Measurements from ENCODE around the gene ROCK2. TPM values are rescaled to one million over a fixed set of nuclear protein-coding genes. Genes with fewer than 3 reads are reported as not detected.

Gene ROCK2
- total and polyA plus RNA-seq, 4 donors = 5.3 to 31.0 (median 12.2) TPM

DNA sequence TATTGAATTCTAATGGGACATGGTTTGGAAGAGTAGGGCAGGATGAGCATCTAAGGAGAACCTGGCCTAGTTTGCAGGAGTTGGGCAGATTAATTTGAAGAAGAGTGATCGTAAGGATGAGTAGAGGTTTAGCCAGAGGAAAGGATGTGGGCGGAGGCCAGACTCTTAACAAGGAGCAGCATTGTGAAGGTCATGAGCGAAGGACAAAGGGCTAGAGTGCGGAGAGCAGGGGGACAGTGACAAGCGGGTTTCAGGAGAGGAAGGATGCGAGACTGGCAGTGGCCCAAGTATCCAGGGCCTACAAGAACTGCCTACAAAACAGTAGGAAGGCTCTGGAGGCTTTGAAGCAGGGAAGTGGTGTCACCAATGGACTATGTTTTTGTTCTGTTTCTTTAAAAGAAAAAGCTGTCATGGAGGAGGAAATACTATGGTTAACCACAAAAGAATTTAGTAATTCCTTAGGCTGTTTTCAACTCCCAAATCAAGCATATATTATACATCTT is 169.1 kb downstream of the ROCK2 start:
- 85% methylated on average over 6 of the region's 6 CpGs for WGBS

DNA sequence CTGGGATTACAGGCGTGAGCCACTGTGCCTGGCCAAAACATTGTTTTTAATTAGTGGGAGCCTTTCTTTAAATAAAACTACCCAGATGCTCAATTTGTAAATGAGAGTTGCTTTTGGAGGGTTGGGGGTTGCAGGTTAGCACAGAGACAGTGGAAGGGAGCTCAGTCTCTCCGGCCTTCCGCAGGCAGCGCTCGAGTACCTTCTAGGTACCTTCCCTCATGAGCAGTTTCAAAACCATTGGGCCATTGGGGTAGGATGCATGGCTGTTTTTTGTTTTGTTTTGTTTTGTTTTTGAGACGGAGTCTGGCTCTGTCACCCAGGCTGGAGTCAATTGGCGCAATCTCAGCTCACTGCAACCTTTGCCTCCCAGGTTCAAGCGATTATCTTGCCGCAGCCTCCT is 170.2 kb downstream of the ROCK2 start:
- DNase-seq (ENCODE audit: low spot score) = no peak
- 95% methylated on average over 9 of the region's 9 CpGs for WGBS
- H3K27me3 ChIP-seq (ENCODE audit: control insufficient read depth in 4 of 4, insufficient read depth in 4 of 4, low read length in 3 of 4) = no peaks in the 10 kb centered on the region
- peaks cover 0 to 2% (median under 1%) of the 10 kb centered on the region in 4 donors for H3K36me3 ChIP-seq (ENCODE audit: control insufficient read depth in 4 of 4, insufficient read depth in 3 of 4, low read depth in 1 of 4, low read length in 3 of 4)
- H3K27ac ChIP-seq (ENCODE audit: low read depth in 1 of 2, low read length in 2 of 2) = no peak overlapping the region
- H3K9ac ChIP-seq (ENCODE audit: low read depth in 1 of 2, low read length in 2 of 2) = no peak overlapping the region
- no peak overlapping the region for H3K4me3 ChIP-seq (ENCODE audit: low read depth in 1 of 3, low read length in 3 of 3)
- H3K4me1 ChIP-seq (ENCODE audit: control insufficient read depth in 4 of 4, insufficient read depth in 4 of 4, low read length in 3 of 4) = no peaks in the 10 kb centered on the region
- H3K9me3 ChIP-seq (ENCODE audit: control insufficient read depth in 4 of 4, low read length in 3 of 4) = no peaks in the 10 kb centered on the region
- TF ChIP-seq, protein P1, sequence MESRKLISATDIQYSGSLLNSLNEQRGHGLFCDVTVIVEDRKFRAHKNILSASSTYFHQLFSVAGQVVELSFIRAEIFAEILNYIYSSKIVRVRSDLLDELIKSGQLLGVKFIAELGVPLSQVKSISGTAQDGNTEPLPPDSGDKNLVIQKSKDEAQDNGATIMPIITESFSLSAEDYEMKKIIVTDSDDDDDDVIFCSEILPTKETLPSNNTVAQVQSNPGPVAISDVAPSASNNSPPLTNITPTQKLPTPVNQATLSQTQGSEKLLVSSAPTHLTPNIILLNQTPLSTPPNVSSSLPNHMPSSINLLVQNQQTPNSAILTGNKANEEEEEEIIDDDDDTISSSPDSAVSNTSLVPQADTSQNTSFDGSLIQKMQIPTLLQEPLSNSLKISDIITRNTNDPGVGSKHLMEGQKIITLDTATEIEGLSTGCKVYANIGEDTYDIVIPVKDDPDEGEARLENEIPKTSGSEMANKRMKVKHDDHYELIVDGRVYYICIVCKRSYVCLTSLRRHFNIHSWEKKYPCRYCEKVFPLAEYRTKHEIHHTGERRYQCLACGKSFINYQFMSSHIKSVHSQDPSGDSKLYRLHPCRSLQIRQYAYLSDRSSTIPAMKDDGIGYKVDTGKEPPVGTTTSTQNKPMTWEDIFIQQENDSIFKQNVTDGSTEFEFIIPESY (IDR thresholded peaks at IDR 0.05) = no peak
- TF ChIP-seq GABPA (IDR thresholded peaks at IDR 0.05 in 1 of 2, conservative IDR thresholded peaks at IDR 0.05 in 1 of 2) (no peak), TAF1 (conservative IDR thresholded peaks at IDR 0.05) (no peak), FOXA1 (IDR thresholded peaks at IDR 0.05) (no peak), HNF4G (IDR thresholded peaks at IDR 0.05) (no peak), SP1 (IDR thresholded peaks at IDR 0.05) (no peak), YY1 (IDR thresholded peaks at IDR 0.05) (no peak), NR2F2 (IDR thresholded peaks at IDR 0.05) (no peak)
- TF ChIP-seq, protein P2, sequence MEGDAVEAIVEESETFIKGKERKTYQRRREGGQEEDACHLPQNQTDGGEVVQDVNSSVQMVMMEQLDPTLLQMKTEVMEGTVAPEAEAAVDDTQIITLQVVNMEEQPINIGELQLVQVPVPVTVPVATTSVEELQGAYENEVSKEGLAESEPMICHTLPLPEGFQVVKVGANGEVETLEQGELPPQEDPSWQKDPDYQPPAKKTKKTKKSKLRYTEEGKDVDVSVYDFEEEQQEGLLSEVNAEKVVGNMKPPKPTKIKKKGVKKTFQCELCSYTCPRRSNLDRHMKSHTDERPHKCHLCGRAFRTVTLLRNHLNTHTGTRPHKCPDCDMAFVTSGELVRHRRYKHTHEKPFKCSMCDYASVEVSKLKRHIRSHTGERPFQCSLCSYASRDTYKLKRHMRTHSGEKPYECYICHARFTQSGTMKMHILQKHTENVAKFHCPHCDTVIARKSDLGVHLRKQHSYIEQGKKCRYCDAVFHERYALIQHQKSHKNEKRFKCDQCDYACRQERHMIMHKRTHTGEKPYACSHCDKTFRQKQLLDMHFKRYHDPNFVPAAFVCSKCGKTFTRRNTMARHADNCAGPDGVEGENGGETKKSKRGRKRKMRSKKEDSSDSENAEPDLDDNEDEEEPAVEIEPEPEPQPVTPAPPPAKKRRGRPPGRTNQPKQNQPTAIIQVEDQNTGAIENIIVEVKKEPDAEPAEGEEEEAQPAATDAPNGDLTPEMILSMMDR (IDR thresholded peaks at IDR 0.05; ENCODE audit: low read depth, low read length, missing input control) = no peak
- TF ChIP-seq, protein P3, sequence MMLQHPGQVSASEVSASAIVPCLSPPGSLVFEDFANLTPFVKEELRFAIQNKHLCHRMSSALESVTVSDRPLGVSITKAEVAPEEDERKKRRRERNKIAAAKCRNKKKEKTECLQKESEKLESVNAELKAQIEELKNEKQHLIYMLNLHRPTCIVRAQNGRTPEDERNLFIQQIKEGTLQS (IDR thresholded peaks at IDR 0.05) = no peak

More for the DNA sequence above, 169.1 kb downstream of the ROCK2 start:
- H3K27me3 ChIP-seq (ENCODE audit: control insufficient read depth in 4 of 4, insufficient read depth in 4 of 4, low read length in 3 of 4) = no peaks in the 10 kb centered on the region
- no peak for TF ChIP-seq HNF4A (conservative IDR thresholded peaks at IDR 0.05)
- TF ChIP-seq, protein P4, sequence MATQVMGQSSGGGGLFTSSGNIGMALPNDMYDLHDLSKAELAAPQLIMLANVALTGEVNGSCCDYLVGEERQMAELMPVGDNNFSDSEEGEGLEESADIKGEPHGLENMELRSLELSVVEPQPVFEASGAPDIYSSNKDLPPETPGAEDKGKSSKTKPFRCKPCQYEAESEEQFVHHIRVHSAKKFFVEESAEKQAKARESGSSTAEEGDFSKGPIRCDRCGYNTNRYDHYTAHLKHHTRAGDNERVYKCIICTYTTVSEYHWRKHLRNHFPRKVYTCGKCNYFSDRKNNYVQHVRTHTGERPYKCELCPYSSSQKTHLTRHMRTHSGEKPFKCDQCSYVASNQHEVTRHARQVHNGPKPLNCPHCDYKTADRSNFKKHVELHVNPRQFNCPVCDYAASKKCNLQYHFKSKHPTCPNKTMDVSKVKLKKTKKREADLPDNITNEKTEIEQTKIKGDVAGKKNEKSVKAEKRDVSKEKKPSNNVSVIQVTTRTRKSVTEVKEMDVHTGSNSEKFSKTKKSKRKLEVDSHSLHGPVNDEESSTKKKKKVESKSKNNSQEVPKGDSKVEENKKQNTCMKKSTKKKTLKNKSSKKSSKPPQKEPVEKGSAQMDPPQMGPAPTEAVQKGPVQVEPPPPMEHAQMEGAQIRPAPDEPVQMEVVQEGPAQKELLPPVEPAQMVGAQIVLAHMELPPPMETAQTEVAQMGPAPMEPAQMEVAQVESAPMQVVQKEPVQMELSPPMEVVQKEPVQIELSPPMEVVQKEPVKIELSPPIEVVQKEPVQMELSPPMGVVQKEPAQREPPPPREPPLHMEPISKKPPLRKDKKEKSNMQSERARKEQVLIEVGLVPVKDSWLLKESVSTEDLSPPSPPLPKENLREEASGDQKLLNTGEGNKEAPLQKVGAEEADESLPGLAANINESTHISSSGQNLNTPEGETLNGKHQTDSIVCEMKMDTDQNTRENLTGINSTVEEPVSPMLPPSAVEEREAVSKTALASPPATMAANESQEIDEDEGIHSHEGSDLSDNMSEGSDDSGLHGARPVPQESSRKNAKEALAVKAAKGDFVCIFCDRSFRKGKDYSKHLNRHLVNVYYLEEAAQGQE (IDR thresholded peaks at IDR 0.05) = no peak
- TF ChIP-seq, protein P3 (IDR thresholded peaks at IDR 0.05) = no peak
- TF ChIP-seq, protein P1 (IDR thresholded peaks at IDR 0.05) = no peak
- TF ChIP-seq, protein P2 (IDR thresholded peaks at IDR 0.05; ENCODE audit: low read depth, low read length, missing input control) = no peak
- no peak for TF ChIP-seq FOXA1 (IDR thresholded peaks at IDR 0.05)
- TF ChIP-seq NR2F2 (IDR thresholded peaks at IDR 0.05) = no peak
- TF ChIP-seq YY1 (IDR thresholded peaks at IDR 0.05) = no peak
- TF ChIP-seq GABPA (IDR thresholded peaks at IDR 0.05 in 1 of 2, conservative IDR thresholded peaks at IDR 0.05 in 1 of 2) = no peak
- TF ChIP-seq FOXA2 (IDR thresholded peaks at IDR 0.05) = no peak
- no peak for TF ChIP-seq HNF4G (IDR thresholded peaks at IDR 0.05)
- H3K36me3 ChIP-seq (ENCODE audit: control insufficient read depth in 4 of 4, insufficient read depth in 3 of 4, low read depth in 1 of 4, low read length in 3 of 4) = peaks cover 0 to 3% (median 1%) of the 10 kb centered on the region in 4 donors
- no peak overlapping the region for H3K27ac ChIP-seq (ENCODE audit: low read depth in 1 of 2, low read length in 2 of 2)
- no peaks in the 10 kb centered on the region for H3K9me3 ChIP-seq (ENCODE audit: control insufficient read depth in 4 of 4, low read length in 3 of 4)
- H3K4me1 ChIP-seq (ENCODE audit: control insufficient read depth in 4 of 4, insufficient read depth in 4 of 4, low read length in 3 of 4) = no peaks in the 10 kb centered on the region
- H3K4me3 ChIP-seq (ENCODE audit: low read depth in 1 of 3, low read length in 3 of 3) = no peak overlapping the region
- no peak for DNase-seq (ENCODE audit: low spot score)
- H3K9ac ChIP-seq (ENCODE audit: low read depth in 1 of 2, low read length in 2 of 2) = no peak overlapping the region
